CD14-positive monocyte (primary cell): ENCODE results near the gene MFNG. TPM values are rescaled to one million over a fixed set of nuclear protein-coding genes. Genes with fewer than 3 reads are reported as not detected.

Experiments used
- DNase-seq, 3 donors: peaks; one replicate each; pipeline ENCODE4 v3.0.0-alpha.2; 2011 to 2022
- H2AFZ ChIP-seq: 2 replicates; pipeline ENCODE4 v1.6.0; 2012; ENCODE audit warnings: mild to moderate bottlenecking, low read depth, low read length, inconsistent platforms; ENCODE audit not compliant: insufficient read depth, poor library complexity, severe bottlenecking
- H3K27ac ChIP-seq, 2 donors: 1 replicate in 1 of 2; 2 replicates in 1 of 2; pipeline ENCODE4 v1.5.1; 2012 to 2013; ENCODE audit warnings: low read length in 2 of 2, control low read depth in 1 of 2, inconsistent platforms in 1 of 2, low read depth in 1 of 2, mild to moderate bottlenecking in 1 of 2
- H3K27me3 ChIP-seq, 2 donors: one replicate each; pipeline versions ENCODE4 v1.6.0 to v1.6.1; 2011 to 2013; ENCODE audit warnings: low read length in 2 of 2; ENCODE audit not compliant: control insufficient read depth in 2 of 2, insufficient read depth in 2 of 2
- H3K36me3 ChIP-seq, 2 donors: replicated peaks in 1 of 2; 1 replicate in 1 of 2; 2 replicates in 1 of 2; pipeline versions ENCODE4 v1.5.1 to v1.6.1; 2012 to 2013; ENCODE audit warnings: low read length in 2 of 2, control low read depth in 1 of 2, inconsistent platforms in 1 of 2, mild to moderate bottlenecking in 1 of 2; ENCODE audit not compliant: insufficient read depth in 2 of 2, control insufficient read depth in 1 of 2
- H3K4me1 ChIP-seq, 2 donors: 1 replicate in 1 of 2; 2 replicates in 1 of 2; pipeline versions ENCODE4 v1.5.1 to v1.6.1; 2012 to 2013; ENCODE audit warnings: low read length in 2 of 2, control low read depth in 1 of 2, inconsistent platforms in 1 of 2, mild to moderate bottlenecking in 1 of 2, moderate library complexity in 1 of 2; ENCODE audit not compliant: insufficient read depth in 2 of 2, control insufficient read depth in 1 of 2
- H3K4me2 ChIP-seq: replicated peaks from 2 replicates; pipeline ENCODE3; 2012; ENCODE audit warnings: low read length, moderate library complexity, mild to moderate bottlenecking; ENCODE audit not compliant: poor library complexity, severe bottlenecking; ENCODE audit errors: extremely low read depth
- H3K4me3 ChIP-seq, 3 experiments: fragments of 200-600 bp in 1 of 3; sonication (generic) in 1 of 3; replicated peaks in 1 of 3; 1 replicate in 2 of 3; 2 replicates in 1 of 3; pipeline ENCODE4 v1.5.1; 2011 to 2013; ENCODE audit warnings: low read length in 3 of 3, mild to moderate bottlenecking in 3 of 3, control low read depth in 2 of 3, low read depth in 2 of 3, inconsistent platforms in 1 of 3, moderate library complexity in 1 of 3
- H3K79me2 ChIP-seq: 2 replicates; pipeline ENCODE4 v1.6.0; 2012; ENCODE audit warnings: mild to moderate bottlenecking, control low read depth, inconsistent platforms, low read length, moderate library complexity; ENCODE audit not compliant: insufficient read depth
- H3K9ac ChIP-seq: 2 replicates; pipeline ENCODE4 v1.6.0; 2017; ENCODE audit warnings: low read length, mild to moderate bottlenecking; ENCODE audit not compliant: insufficient read depth, poor library complexity, severe bottlenecking
- H3K9me3 ChIP-seq, 2 donors: replicated peaks in 1 of 2; 1 replicate in 1 of 2; 2 replicates in 1 of 2; pipeline versions ENCODE4 v1.5.1 to v1.6.1; 2012 to 2013; ENCODE audit warnings: low read length in 2 of 2, control low read depth in 1 of 2; ENCODE audit not compliant: control insufficient read depth in 1 of 2, insufficient read depth in 1 of 2
- H4K20me1 ChIP-seq: 2 replicates; pipeline ENCODE4 v1.6.0; 2012; ENCODE audit warnings: mild to moderate bottlenecking, low read length, control low read depth, moderate library complexity; ENCODE audit not compliant: insufficient read depth
- H3K27ac Mint-ChIP-seq, 7 donors: one replicate each; pipeline ENCODE4 v1.8.0; 2020; ENCODE audit warnings: mild to moderate bottlenecking in 7 of 7, mixed read lengths in 7 of 7, moderate library complexity in 6 of 7, inconsistent platforms in 2 of 7
- H3K27me3 Mint-ChIP-seq, 3 donors: one replicate each; pipeline ENCODE4 v1.8.0; 2021 to 2022; ENCODE audit warnings: low read depth in 3 of 3, mild to moderate bottlenecking in 3 of 3, mixed read lengths in 3 of 3, moderate library complexity in 3 of 3, inconsistent platforms in 1 of 3
- H3K36me3 Mint-ChIP-seq, 2 donors: one replicate each; pipeline ENCODE4 v1.8.0; 2020; ENCODE audit warnings: mixed read lengths in 2 of 2, inconsistent platforms in 1 of 2, mild to moderate bottlenecking in 1 of 2
- H3K4me1 Mint-ChIP-seq: one replicate; pipeline ENCODE4 v1.8.0; 2020; ENCODE audit warnings: mild to moderate bottlenecking, mixed read lengths
- H3K4me3 Mint-ChIP-seq, 2 donors: one replicate each; pipeline ENCODE4 v1.8.0; 2020; ENCODE audit warnings: mild to moderate bottlenecking in 2 of 2, mixed read lengths in 2 of 2, moderate library complexity in 1 of 2
- H3K9me3 Mint-ChIP-seq, 7 donors: one replicate each; pipeline ENCODE4 v1.8.0; 2020 to 2022; ENCODE audit warnings: mixed read lengths in 7 of 7, mild to moderate bottlenecking in 6 of 7, moderate library complexity in 6 of 7, inconsistent platforms in 2 of 7
- WGBS: methylation state at CpG from one replicate; pipeline ENCODE4 v1.1.5; 2013; ENCODE audit warnings: missing lambda C conversion rate; ENCODE audit not compliant: insufficient coverage; 5-methylcytosine and 5-hydroxymethylcytosine counted together
- intact Hi-C, 2 donors: fragments of 100-400 bp; cut with micrococcal nuclease; formaldehyde crosslinking; loops; one replicate each; pipeline versions ENCODE4 v1.15.0 to v1.15.1; 2023
- polyA plus RNA-seq, 3 donors: library from polyadenylated mRNA; depleted of rRNA in 1 of 3; unstranded in 2 of 3; stranded (reverse) in 1 of 3; fragments of 300-500 nt in 2 of 3; fragments of >200 nt in 1 of 3; fragmentation: Illumina TruSeq in 2 of 3; gene quantifications; 1 replicate in 2 of 3; 2 replicates in 1 of 3; pipeline ENCODE4 v1.2.3, GENCODE V29; 2012 to 2021
- TF ChIP-seq, protein P1 (sequence below): fragments of 200-600 bp; IDR thresholded peaks from one replicate; pipeline ENCODE4 v1.8.0; 2022; ENCODE audit warnings: antibody characterized with exemption, mild to moderate bottlenecking

Gene MFNG
- polyA plus RNA-seq, 3 donors = 84.1 to 196 (median 181) TPM

DNA sequence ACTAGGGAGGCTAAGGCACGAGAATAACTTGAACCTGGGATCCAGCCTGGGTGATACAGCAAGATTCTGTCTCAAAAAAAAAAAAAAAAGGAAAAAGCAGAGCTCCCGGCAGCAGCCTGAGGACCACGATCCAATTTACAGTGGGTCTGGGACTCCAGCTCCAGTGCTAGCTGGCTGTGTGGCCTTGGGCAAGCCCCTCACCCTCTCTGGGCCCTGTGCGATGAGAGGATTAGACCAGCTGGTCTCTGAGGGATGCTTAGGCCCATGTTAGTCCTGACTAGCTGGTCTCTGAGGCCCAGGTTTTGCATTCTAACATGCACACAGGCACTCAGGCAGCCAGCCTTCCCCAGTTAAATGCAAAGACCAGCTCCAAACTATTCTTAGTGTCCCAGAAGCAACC lies 19.4 kb upstream of the MFNG start:
- H3K4me2 ChIP-seq = no peak overlapping the region
- intact Hi-C loops = no loop called here
- no peak overlapping the region for H3K9ac ChIP-seq
- no peaks in the 10 kb centered on the region for H3K9me3 ChIP-seq
- H3K27ac Mint-ChIP-seq = no peak overlapping the region
- H3K36me3 ChIP-seq = no peaks in the 10 kb centered on the region
- WGBS = 95% methylated on average over 4 of the region's 4 CpGs
- peaks cover 5 to 16% (median 10%) of the 10 kb centered on the region in 3 donors for H3K27me3 Mint-ChIP-seq
- no peak for DNase-seq
- no peak overlapping the region for H3K4me3 ChIP-seq
- TF ChIP-seq, protein P1, sequence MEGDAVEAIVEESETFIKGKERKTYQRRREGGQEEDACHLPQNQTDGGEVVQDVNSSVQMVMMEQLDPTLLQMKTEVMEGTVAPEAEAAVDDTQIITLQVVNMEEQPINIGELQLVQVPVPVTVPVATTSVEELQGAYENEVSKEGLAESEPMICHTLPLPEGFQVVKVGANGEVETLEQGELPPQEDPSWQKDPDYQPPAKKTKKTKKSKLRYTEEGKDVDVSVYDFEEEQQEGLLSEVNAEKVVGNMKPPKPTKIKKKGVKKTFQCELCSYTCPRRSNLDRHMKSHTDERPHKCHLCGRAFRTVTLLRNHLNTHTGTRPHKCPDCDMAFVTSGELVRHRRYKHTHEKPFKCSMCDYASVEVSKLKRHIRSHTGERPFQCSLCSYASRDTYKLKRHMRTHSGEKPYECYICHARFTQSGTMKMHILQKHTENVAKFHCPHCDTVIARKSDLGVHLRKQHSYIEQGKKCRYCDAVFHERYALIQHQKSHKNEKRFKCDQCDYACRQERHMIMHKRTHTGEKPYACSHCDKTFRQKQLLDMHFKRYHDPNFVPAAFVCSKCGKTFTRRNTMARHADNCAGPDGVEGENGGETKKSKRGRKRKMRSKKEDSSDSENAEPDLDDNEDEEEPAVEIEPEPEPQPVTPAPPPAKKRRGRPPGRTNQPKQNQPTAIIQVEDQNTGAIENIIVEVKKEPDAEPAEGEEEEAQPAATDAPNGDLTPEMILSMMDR = no peak
- H4K20me1 ChIP-seq = no peaks in the 10 kb centered on the region
- no peak overlapping the region for H3K27ac ChIP-seq
- H3K4me1 Mint-ChIP-seq = peaks cover 12% of the 10 kb centered on the region
- no peaks in the 10 kb centered on the region for H3K9me3 Mint-ChIP-seq
- peaks cover 0 to 5% of the 10 kb centered on the region in 2 donors for H3K4me1 ChIP-seq
- no peaks in the 10 kb centered on the region for H3K79me2 ChIP-seq
- no peak overlapping the region for H2AFZ ChIP-seq
- no peaks in the 10 kb centered on the region for H3K36me3 Mint-ChIP-seq
- H3K27me3 ChIP-seq = peaks cover 0 to 4% of the 10 kb centered on the region in 2 donors
- H3K4me3 Mint-ChIP-seq = no peak overlapping the region

GRCh38 chr22:37504964-37505363 lies 18.8 kb upstream of the MFNG start:
- WGBS = 100% methylated on average over 2 of the region's 4 CpGs
- TF ChIP-seq, protein P1 = no peak
- peaks cover 0 to 4% of the 10 kb centered on the region in 2 donors for H3K27me3 ChIP-seq
- no peaks in the 10 kb centered on the region for H3K9me3 ChIP-seq
- no peaks in the 10 kb centered on the region for H3K9me3 Mint-ChIP-seq
- H4K20me1 ChIP-seq = no peaks in the 10 kb centered on the region
- H2AFZ ChIP-seq = no peak overlapping the region
- peaks cover 8 to 21% (median 11%) of the 10 kb centered on the region in 3 donors for H3K27me3 Mint-ChIP-seq
- H3K79me2 ChIP-seq = no peaks in the 10 kb centered on the region
- no peak overlapping the region for H3K4me2 ChIP-seq
- DNase-seq = no peak
- no peaks in the 10 kb centered on the region for H3K36me3 Mint-ChIP-seq
- no peaks in the 10 kb centered on the region for H3K36me3 ChIP-seq
- H3K4me3 Mint-ChIP-seq = no peak overlapping the region
- H3K4me1 ChIP-seq = peaks cover 0 to 5% of the 10 kb centered on the region in 2 donors
- peaks cover 12% of the 10 kb centered on the region for H3K4me1 Mint-ChIP-seq
- H3K9ac ChIP-seq = no peak overlapping the region
- no peak overlapping the region for H3K27ac ChIP-seq
- H3K27ac Mint-ChIP-seq = no peak overlapping the region
- H3K4me3 ChIP-seq = no peak overlapping the region
- intact Hi-C loops = no loop called here
